Activated T-helper 1 cell treated with Interleukin-2 at 50 U/mL for 16 hours (primary cell): Measurements from ENCODE around the gene NFYB.
"Not testable (repeated sequence)": the region's sequence is repeated elsewhere in the genome, so short reads cannot be mapped to it uniquely, and the experiment has no call there.

Source experiments
- DNase-seq: peaks from one replicate; pipeline ENCODE4 v3.0.0-alpha.2; 2020; ENCODE audit warnings: low read depth

The NFYB gene

DNA sequence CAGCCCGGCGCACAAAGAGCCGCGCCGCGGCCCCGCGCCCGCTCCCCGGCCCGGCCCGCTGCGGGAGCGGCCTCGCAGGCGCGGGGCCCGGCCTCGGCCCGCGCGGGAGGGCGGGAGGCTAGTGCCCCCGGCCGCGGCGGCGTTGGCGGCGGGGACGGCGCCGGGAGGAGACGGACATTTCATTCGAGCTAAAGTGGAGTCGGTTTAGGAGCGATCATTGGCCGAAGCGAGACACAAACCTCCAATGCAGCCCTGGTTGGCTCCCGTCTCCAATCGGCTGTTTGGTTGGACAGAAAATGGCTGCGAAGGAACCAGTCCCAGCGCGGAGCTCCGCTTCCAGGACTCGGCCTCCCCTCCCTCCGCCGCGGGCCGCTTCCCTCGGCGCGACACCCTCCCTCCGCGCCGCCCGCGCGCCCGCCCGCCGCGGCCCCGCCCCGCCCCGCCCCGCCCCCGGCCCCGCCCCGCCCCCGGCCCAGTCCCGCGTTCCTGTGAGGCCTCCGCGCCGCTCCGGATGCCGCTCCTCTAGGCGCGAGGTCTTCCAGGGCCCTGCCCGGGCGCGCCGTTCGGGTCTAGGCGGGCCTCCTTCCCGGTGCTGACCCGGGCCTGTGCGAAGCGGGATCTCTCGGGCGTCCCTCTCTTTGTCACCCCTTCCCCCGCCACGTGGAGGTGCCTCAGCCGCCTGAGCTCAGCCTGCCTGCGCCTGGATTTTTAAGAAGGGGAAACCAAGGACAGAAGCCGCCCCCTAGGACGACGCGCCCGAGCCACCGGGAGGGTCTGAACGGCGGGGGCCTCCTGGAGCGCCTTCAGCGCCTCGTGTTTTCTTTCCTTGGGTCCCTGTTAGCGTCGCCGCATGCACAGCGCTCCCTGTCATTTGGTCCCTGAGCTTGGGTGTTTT is at the start of gene NFYB:
NFYB (minus strand) TSS at position 309 of the 895 bp plus-strand sequence. CDS start 2,757 bp downstream, outside the sequence.
- DNase-seq, result peak; percentile 87

DNA sequence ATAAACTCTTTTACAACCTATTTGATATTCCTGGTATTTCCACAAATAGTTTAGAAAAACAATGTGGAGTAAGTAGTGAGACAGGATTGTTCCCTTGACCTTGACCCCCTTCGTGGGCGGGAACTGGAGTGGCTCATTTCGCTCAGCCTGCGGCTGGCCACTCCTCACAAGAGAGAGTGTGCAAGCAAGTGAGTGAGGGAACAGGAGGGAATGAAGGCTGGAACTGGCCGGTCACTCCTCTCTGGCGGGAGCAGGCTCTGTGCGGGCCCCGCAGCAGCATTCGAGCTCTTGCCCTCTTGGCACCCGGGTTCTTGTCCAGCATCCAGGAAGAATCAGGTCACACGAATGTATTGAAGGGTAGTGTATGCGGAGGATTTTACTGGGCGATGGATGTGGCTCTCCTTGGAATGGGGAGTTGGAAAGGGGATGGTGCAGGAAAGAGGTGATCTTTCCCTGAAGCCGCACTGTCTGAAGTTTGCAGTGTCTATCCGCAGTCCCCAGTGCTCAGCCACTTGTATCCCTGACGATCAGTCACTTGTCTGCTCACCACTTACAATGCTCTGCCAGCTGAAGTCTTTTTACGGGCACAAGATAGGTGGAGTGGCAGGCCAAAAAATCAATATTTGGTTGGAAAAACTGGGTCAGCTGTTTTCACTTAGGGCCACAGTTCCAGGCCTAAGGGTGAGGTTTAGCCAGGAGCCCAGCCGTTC is 49.6 kb upstream of the NFYB start:
- no peak for DNase-seq

DNA sequence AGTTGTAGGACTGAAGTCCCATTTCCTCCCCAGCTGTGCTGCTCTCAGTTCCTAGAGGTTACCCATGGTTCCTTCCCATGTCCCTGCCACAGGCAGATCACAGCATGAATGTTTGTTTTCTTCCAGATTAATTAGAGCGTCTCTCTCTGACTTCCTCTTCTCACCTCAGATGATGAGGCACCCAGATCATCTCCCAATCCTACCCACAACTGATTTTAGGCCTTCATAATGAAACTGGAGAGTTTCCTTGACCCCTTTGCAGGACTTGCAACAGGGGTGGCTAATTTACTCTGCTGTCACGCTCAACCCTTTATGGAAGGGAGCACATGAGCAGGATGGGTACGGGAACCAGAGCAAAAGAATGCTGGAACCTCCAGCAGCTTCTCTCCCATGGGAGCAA is 45.4 kb upstream of the NFYB start:
- no peak for DNase-seq

DNA sequence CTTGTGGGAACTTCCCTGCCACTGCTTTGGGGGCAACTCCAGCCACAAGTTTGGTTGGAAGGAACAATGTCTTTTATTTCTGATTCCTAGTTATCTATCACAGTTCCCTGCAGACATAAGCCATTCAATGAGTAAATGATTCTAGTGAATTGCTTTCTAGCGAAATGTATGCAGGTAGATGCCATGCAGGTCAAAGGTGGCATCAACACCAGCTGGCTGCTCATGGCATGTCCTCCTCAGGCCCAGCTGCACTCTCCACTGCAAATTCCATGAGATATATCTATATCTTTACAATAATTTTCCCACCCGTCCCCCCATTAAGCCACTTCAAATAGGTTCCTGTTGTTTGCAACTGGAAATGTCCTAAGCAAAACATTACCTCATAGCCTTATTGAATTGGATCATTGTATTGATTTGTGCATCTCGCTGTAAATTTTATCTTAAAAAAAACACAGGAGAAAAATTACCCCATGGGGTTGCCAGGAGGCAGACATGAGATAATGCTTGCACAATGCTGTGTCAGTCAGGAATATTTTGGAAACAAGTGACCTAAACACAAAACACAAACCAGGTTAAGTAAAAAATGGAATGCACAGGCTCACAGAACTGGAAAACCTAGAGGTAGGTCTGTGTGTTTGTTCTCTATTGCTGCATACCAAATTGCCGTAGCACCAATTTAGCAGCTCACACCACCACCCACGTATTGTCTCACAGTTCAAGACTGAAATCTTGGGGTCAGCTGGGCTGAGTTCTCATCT is 44.8 kb upstream of the NFYB start:
- no peak for DNase-seq

DNA sequence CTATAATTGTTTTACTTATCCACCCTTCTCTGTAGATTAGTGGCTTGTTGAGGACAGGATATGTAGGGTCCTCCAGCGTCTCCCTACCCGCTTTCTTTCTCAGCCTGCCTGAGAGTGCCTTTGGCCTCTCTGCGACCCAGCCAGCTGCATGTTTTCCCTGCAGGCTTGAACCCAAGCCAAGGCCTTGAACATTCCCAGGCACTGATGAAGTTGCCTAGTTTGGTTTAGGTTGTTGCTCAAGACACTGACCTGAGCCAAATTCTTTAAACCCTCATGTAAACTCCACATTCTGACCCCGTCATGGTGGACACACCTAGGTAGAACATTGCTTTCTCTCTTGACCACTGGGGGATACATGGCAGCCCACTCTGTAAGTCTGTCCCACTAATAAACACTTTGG is 44.1 kb upstream of the NFYB start:
- no peak for DNase-seq

DNA sequence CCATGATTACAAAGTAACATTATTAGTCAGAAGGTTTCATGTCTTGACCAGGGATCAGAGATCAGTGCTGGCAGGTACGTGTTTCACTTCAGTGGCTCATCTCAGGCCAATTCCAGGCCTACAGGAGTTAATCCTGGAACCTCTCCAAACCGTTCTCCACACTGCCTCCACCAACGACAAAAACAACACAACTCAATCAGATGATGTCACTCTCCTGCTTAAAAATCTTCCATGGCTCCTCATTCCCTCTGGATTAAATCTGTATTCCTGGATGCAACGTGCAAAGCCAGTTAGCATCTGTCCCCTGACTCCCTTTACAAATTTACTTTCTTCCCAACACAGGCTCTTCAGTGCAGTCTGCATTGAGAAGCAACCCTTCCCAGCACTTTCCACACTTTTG is 43.3 kb upstream of the NFYB start:
- DNase-seq, result no peak

DNA sequence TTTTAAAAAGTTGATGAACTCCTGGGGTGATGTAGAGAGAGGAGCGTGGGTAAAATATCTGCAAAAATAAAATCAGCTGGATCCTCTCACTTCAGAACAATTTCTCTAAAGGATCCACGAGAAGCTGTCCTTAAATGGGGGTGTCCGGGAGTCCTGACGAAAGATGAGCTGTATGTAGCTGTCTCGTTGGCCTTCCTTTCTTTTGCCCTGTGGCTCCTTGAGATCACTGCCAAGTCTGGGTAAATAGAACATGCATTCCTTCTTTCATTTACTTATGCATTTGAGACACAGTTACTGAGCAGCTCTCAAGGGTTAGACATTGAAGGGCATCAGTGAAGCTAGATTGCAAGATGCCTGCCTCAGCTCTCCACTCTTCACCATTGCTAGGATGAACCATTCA is 42.4 kb upstream of the NFYB start:
- no peak for DNase-seq

DNA sequence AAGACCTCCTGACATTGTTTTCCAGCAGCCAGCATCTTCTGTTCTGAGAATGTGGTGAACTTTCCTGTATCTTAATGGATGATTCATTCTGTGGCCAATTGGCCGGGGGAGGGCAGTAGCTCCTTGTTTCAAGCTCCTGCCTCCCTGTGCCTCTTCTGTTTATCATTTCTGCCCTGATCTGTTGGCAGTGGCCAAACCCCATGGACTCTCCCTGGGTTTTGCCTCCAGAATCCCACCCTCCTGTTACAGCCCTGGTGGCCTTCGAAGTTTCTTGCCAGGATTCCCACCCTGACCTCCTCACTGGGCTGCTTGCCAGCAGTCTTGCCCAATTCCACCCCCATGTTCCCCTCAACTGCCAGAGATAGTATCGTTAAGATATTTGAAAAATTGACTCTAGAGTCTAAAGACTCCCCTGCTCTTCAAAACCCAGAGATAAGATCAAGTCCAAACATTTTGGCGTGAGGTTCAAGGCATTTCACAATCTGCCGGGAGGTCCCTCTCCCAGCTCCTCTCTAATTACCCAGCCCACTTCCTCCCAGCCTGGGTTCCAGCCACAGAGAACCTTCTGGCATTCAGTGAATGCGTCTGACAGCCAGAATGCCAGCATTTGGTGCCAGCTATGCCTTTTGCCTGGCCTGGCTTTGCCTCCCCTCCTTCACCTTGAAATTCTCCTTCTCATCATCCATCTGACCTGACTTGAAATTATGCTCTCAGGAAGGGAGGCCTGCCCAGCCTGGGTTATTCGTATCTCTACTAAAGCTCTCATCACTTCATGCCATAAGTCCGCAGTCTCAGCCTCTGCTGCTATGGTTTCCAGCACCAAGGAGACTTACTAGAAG is 39.9 kb upstream of the NFYB start:
- no peak for DNase-seq

DNA sequence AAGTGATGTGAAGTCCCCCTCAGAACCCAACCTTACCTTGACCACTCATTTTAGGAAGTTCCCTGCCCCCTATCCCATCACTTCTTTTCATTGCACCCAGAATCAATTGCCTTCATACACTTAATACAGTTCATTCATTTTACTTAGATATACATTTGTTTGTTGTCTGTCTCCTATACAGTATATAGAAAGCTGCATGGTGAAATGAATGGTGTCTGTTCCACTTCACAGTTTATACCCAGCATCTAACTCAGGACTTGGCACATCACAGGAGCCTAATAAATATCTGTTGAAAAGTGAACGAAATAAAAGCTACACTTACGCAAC is 39.3 kb upstream of the NFYB start:
- no peak for DNase-seq

DNA sequence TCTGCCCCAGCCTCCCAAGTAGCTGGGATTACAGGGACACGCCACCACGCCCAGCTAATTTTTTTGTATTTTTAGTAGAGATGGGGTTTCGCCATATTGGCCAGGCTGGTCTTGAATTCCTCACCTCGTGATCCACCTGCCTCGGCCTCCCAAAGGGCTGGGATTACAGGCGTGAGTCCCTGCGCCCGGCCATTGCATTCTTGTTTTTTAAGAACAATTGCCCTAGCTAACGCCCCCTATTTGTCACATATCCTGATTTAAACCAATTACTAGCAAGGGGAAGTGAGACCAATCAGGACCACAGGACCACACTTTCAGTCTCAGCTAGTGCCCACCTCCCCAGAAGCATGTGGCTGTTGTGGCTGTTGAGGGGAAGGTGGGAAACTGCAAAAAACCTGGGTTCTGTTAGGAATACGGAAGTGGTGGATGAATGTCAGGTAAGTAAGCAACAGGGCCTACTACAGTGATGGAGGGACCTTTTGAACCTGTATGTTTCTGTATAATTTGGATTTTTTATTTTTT is 37.8 kb upstream of the NFYB start:
- no peak for DNase-seq

DNA sequence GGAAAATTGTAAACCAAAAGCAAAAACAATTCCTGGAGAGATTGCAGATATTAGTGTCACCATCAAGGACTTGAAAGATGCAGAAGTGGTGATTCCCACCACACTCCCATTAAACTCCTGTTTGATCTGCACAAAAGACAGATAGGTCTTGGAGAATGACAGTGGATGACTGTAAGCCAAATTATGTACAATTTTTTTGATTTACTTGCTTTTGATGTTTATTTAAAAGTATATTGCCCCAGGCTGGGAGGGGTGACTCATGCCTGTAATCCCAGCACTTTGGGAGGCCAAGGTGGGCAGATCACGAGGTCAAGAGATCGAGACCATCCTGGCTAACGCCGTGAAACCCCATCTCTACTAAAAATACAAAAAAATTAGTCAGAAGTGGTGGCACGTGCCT is 35.8 kb upstream of the NFYB start:
- not testable (repeated sequence) for DNase-seq

DNA sequence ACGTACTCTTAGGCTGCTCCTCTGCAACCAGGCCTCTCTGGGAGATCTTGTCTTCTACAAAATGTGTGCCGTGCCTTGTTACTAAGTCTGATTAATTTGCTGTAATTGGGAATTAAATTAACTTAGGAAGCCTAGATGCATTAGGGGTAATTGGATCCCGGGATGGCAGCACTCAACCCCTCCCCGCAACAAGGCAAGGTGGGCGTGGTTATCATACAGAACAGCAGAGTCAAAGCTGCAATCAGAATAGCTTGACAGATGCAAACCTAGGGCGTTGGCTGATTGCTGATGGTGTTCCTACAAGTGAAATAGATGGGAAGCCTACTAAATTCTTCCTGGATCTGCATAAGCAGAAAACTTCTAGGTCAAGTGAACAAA is 34.5 kb upstream of the NFYB start:
- DNase-seq, result no peak

DNA sequence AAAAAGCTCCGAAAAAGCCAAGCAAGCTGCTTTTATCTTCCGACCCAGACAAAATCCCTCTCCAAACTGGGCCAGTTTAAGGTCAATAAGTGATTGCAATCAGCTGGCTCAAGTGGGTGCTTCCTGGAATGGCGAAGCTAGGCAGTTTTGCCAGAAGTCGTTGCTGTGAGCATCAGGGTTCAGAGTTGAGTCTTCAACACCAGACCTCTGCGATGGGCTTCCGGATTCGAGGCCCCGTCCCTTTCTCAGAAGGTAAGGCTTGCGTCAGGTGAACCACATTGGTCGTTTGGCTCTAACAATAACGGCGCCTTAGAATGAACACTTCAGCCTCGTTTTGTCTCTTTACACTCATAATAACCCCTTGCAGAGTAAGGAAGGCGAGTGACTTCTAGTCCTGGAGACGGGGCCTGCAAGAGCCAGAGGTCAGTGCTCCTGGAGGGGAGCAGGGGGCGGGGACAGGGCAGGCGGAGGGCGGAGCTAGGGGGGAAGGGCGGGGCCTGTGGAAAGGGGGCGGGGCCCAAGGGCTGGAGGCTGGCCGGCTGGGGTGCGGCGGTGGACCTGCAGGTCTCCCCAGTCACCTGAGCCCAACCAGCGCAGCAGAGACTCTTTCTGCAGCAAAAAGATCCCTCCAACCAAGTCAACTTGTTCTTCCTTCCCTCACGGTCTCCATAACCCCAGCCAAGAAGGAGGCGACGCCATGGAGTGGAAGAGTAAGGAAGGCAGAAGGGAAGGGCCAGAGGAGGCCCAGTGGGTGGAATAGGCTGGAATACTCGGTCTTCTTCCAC is 34.0 kb upstream of the NFYB start:
- no peak for DNase-seq

DNA sequence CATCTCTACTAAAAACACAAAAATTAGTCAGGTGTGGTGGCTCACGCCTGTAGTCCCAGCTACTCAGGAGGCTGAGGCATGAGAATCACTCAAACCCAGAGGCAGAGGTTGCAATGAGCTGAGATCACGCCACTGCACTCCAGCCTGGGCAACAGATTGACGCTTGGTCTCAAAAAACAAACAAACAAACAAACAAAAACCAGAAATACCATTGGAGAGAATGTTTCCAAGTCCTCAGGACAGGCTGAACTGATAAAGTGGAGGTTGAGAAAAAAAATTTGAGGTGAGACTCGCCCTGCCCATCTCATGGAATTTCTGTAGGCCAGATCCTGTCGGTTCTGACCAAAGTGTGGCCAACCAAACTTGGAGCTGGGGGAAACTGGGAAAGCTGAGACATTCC is 30.6 kb upstream of the NFYB start:
- no peak for DNase-seq

DNA sequence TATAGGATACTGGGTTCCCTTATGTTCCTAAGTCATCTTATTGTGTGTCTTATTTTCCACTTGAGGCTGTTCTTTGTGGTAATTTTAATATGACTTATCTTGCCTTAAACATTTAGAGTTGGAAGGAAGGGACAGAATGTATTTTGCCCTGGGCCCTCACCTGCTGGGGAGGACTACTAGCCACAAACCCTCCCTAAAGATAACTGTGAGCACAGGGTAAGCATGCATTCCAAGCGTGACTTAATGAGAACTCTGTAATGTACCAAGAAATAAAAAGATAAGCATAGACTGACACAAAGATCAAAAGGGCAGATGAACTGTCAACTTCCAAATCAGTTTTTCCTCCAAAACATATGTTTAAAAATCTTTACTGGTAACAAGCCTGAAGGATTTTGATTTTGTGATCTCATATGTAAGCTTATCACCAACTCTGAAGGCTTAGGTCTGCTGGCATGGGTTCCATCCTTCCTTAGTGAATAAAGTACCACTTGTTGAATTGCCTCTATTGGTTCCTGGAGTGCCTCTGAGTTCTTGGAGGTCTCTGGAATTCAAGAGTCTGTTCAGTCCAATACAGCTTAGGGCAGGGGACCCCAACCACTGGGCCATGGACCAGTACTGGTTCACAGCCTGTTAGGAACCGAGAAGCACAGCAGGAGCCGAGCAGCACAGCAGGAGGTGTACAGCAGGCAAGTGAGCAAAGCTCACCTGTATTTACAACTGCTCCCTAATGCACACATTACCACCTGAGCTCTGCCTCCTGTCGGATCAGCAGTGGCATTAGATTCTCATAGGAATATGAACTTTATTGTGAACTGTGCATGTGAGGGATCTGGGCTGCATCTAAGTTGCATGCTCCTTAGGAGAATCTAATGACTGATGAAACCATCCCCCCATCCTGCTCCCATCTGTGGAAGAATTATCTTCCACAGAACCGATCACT is 29.8 kb upstream of the NFYB start:
- DNase-seq, result no peak

DNA sequence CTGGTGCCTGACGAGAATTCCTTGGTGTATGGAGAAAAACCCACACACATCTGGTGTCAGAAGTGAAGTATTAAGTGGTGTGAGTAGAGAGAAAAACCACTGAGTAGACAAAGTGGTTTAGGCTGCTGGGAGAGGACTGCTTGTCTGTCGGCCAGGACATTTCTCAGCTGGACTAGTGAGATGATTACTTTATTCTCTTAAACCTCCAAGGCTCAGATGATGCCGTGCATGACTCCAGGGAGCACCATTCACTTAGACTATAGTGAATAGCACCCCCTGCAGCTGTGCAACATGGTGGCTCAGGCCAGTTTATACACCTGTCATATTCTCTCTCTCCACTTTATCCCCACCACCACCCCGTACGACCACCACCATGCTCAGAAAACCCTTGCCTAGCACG is 28.5 kb upstream of the NFYB start:
- DNase-seq, result no peak

DNA sequence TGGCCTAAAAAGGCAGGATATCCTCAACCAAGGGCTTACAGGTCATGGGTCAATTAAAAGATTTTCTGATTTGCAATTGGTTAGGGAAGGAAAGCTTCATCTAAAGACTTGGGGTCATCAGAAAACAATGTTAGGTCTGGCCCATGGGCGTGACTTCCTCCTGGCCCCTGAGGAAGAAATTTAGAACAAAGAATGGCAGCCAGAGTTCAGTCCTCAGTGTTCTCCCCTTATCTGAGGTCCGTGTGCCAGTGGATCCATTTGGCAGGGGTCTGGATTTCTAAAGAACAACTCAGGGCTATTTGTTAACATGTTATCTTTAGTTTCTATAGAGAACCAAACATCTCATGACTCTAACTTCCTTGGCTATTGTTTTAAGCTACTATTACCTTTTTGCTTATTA is 27.8 kb upstream of the NFYB start:
- no peak for DNase-seq

DNA sequence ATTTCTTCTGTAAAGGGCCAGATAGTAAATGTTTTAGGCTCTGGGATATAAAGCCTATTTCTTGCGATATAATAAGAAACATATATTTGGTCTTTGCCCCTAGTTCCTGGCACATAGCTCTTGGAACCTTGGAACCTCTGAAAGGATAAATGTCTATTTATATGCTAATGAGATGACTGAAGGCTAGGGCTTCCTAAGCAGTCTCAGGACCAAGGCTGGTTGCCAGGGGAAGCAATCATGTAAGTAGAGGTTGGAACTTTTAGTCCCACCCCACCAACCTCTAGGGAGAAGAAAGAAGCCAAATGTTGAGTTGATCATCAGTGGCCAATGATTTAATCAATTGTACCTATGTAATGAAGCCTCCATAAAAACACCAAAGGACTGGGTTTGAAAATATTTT is 26.6 kb upstream of the NFYB start:
- no peak for DNase-seq

DNA sequence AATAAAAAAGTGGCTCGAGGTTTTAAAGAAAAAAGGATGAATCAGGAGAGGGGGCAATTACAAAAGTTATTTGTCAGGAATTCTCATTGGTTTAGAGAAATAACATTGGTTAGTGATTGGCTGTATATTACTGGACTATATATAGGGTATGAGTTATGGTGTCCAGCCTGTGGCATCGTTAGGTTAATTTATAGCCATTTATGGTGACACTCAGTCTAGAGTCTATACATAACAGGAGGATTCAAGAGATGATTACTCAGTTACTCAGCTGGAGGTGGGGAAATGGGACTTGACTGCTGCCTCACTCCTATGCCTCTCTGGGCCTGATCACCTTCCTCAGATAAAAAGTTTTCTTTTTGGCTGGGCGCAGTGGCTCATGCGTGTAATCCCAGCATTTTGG is 25.6 kb upstream of the NFYB start:
- DNase-seq, result no peak

DNA sequence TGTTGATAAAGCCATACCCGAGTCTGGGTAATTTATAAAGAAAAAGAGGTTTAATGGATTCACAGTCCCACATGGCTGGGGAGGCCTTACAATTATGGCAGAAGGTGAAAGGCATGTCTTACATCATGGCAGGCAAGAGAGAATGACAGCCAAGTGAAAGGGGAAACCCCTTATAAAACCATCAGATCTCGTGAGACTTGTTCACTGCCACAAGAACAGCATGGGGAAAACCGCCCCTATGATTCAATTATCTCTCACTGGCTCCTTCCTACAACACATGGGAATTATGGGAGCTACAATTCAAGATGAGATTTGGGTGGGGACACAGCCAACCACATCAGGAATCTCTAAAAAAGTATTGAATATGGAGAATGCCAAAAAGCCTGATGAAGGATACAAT is 25.0 kb upstream of the NFYB start:
- not testable (repeated sequence) for DNase-seq
